HuH-7 (cell line): Measurements from ENCODE around the gene EIF2AK2.
A peak's percentile ranks its signal among the peaks of the same experiment; 100 is the strongest.

Source experiments
- DNase-seq: peaks from one replicate; pipeline ENCODE4 v3.0.0; 2011; ENCODE audit warnings: low spot score

Gene EIF2AK2

GRCh38 chr2:37098416-37099118, 58.2 kb downstream of the EIF2AK2 start:
- no peak for DNase-seq

DNA sequence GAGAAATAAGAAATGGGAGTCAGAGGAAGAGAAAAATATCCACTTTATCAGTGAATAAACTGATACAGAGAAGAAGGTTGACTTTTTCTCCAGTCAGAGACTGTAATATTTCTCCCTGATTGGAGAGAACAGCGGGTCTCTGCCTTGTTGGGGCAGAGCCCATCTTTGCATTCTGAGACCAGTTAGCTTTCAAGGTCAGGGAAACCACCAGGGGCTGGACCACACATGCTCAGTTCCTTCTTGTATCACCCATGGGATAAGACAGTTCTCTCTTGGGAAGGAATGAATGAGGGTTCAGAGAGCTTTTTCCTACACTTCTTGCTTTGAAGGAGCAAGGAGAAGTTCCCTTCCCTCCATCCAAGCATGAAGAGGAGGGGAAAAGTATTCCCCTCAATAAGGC, 60.2 kb downstream of the EIF2AK2 start:
- no peak for DNase-seq

GRCh38 chr2:37091873-37092272, 64.9 kb downstream of the EIF2AK2 start:
- DNase-seq, result no peak

DNA sequence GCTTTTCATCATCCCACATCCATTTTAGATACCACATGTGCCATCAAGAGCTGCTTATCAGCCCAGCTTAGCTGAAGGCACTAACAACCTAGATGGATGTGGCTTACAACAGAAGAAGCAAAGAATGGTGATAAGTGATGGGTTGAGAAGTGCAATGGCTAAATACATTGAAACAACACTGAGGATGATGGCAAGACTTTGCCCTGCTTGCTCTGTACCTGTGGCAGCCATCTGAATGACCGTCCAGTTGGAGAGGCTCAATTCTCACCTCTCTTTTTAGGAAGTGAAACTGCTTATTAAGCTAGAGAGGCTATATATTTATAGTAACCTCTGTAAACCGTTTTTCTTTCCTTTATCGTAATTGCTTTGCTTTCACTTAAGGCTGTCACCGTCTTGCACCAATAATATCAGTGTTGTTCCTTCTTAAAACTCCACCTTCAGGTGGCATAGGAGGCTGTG, 66.7 kb downstream of the EIF2AK2 start:
- DNase-seq, result no peak

GRCh38 chr2:37085731-37086147, 71.0 kb downstream of the EIF2AK2 start:
- DNase-seq, result no peak

DNA sequence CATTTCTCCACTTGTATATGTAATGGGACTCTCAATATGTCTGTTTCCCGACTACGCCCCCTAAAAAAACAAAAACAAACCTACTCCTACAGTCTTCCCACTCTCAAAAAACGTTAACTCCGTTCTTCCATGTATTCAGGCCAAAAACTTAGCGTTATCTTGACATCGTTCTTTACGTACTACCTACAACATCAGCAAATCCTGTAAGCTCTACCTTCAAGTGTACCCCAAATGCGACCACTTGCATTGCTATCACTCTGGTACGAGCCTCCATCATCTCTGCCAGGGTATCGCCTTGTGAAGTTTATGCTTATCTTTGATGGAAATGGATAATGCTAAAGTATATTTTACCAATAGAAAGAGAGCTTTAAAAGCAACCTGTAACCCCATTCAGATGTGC, 72.0 kb downstream of the EIF2AK2 start:
- no peak for DNase-seq

DNA sequence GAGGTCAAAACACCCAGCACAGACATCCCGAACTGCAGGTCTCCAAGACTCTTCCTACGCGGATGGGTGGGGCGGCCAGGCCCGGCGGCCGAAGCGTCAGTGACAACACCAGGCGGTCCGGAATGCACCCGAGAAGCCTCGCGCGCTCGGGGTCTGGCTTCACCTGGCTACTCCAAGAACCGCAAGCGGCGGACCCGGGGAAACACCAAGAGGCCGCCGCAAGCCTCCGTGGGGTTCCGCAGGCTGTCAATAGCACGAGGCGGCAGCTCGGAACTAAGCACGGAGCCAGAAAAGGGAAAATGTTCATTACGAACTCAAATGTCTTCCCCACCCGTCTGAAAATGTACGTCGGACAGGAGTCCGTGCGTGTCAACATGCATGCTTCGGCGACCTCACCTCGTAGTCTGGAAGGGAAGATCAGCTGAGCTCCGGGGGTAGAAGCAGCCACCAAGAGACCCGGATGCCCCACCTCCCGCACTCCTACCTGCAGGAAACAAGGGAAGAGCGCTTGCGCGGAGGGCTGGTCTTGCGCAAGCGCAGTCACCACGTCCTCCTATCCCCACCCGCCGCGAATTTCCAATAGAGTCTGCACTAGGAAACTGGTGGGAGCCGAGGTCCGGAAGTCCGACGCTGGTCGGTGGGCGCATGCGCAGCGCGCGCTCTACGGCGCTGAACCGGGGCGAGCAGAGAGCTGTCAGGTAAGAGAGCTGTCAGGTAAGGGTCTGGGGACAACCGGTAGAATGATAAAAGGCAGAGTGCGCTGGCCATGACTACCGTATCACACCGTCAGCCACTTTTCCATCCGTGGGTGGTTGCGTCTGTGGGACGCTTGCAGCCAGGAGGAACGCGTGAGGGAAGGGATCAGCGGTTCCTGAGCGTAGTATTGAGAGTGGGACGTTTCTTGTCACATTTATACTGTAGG, 72.6 kb downstream of the EIF2AK2 start, which contains the start of the genes GPATCH11 and HEATR5B:
GPATCH11 (plus strand) TSS at position 646 of the 922 bp plus-strand sequence. CDS start 3,864 bp downstream, outside the sequence.
HEATR5B (minus strand) TSS at position 500 of the 922 bp plus-strand sequence. CDS start 958 bp downstream, outside the sequence.
- DNase-seq, result peak; percentile 89

DNA sequence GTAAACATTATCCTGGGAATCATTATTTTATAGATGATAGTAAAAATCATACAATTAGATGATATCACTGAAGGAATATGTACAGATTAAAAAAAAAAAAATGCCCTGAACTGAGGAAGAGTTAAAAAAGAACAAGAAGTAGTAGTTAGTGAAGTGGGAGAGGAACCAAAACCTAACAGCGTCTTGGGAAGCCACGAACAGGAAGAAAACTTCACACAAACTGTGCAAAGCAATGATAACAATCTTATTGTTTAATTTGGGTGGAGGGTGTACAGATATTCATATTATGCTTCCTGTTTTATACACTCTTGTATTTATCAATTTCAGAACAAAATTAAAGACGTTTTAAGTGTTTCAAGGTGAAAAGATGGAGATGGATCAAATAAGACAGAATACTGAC, 76.1 kb downstream of the EIF2AK2 start:
- no peak for DNase-seq

DNA sequence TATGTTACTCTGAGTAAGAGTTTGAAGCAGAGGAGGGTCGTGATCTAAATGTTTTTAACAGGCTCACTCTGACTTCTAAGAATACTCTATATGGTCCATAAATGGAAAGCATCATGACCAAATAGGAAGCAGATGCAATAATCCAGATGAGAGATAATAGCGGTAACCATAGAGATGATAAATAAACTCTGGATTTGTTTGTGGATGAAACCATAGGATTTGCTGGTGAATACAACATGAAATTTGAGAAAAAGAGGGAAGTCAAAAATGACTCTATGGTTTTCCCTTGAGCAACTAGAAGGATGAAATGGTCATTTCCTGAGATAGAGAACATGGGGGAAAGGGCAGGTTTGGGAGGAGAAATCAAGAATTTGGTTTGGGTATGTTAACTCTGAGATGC, 76.5 kb downstream of the EIF2AK2 start:
- no peak for DNase-seq

DNA sequence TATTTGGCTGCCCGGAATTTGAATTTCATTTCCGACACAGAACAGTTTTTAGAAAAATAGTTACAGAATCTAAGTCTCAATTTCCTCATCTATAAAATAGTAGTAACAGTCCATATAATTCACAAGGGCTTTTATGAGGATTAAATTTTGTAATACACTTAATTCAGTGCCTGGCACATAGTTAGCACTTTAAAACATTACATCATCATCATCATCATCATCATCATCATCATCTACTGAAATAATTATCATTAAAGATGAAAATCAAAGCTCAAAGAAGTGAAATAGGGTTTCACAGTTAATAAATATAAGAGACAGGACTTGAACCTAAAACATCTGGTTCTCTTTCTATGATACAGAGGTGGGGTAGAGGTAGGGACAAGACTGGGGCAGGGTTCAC, 85.8 kb downstream of the EIF2AK2 start:
- no peak for DNase-seq

GRCh38 chr2:37068686-37069085, 88.1 kb downstream of the EIF2AK2 start:
- no peak for DNase-seq

GRCh38 chr2:37061776-37062175, 95.0 kb downstream of the EIF2AK2 start:
- no peak for DNase-seq

- DNase-seq, result no peak
These were observed 95.6 kb downstream of the EIF2AK2 start for GRCh38 chr2:37061013-37061711.

- DNase-seq, result no peak
These were observed 96.3 kb downstream of the EIF2AK2 start for GRCh38 chr2:37060446-37060845.

DNA sequence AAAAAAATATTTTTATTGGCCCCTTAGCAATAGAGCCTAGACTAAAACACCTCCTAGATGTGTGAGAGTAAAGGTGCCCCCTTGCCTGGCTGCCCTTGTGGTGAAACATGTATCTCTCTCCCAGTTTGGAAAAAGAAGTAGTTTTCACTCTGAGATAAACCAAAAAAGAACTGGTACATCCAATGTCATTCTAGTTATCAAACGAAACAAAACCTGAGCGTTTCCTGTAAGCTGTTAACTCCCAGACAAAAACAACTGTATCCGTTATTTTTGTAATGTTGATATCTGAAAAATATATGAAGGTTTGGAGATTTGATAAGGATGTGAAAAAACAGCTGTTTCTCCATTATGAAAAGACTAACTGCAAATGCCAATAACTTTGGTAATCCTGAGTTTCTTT, 96.9 kb downstream of the EIF2AK2 start:
- no peak for DNase-seq

DNA sequence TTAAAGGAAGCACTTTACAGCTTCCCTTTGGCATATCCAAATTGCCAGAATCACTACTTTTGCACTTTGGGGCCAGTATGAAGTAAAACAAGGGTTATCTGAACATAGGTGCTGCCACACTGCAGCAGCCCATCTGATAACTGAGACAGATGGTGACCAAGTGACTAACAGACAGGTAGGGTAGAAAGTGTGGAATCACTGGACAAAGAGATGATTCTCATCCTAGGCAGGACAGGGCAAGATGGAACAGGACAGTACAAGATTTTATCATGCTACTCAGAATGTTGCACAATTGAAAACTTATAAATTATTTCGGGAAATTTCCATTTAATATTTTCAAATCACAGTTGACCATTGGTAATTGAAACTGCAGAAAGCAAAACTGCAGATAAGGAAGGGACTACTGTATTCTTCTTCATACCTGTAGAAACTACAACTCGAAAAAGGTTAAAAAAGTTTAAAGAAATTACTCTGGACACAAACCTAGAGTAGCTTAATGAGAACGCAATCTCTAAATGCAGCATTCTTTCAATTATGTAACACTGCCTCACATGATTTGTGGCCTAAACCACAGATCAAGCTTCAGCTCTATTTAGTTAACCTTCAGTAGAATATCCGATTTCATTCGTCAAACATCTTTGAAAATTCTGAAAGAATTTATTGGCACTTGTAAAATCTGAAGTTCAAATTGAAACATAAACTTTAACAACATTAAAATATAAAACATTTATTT, 104.0 kb downstream of the EIF2AK2 start:
- DNase-seq, result no peak
